GM21390 (cell line): ENCODE results near the gene ZNF865.

Experiments used
- ATAC-seq: cut with Tn5 transposase; IDR thresholded peaks from one replicate; pipeline ENCODE4 v1.9.1; 2021; ENCODE audit not compliant: unreplicated experiment

Gene ZNF865

GRCh38 chr19:55605207-55605636, 225 bp upstream of the ZNF865 start:
- peak; percentile 60 for ATAC-seq

GRCh38 chr19:55606471-55606787, 982 bp downstream of the ZNF865 start:
- ATAC-seq = no peak

GRCh38 chr19:55606817-55607216, 1.4 kb downstream of the ZNF865 start:
- ATAC-seq = no peak

- no peak for ATAC-seq
These were observed 3.9 kb downstream of the ZNF865 start for GRCh38 chr19:55609326-55609725.

- ATAC-seq = no peak
These were observed 6.0 kb downstream of the ZNF865 start for GRCh38 chr19:55611300-55611982.

- no peak for ATAC-seq
These were observed 6.7 kb downstream of the ZNF865 start for GRCh38 chr19:55611983-55612645.

- ATAC-seq = no peak
These were observed 7.9 kb downstream of the ZNF865 start for GRCh38 chr19:55613396-55613795.

- no peak for ATAC-seq
These were observed 8.7 kb downstream of the ZNF865 start for GRCh38 chr19:55613930-55614710.

GRCh38 chr19:55614711-55615542, 9.5 kb downstream of the ZNF865 start:
- no peak for ATAC-seq

- ATAC-seq = no peak
These were observed 10.3 kb downstream of the ZNF865 start for GRCh38 chr19:55615543-55616394.

GRCh38 chr19:55616395-55616875, 11.0 kb downstream of the ZNF865 start:
- ATAC-seq = no peak

GRCh38 chr19:55617426-55617825, 12.0 kb downstream of the ZNF865 start:
- no peak for ATAC-seq

GRCh38 chr19:55618426-55618825, 13.0 kb downstream of the ZNF865 start:
- no peak for ATAC-seq

- no peak for ATAC-seq
These were observed 13.8 kb downstream of the ZNF865 start for GRCh38 chr19:55619286-55619685.

- no peak for ATAC-seq
These were observed 15.2 kb downstream of the ZNF865 start for GRCh38 chr19:55620410-55621204.

- no peak for ATAC-seq
These were observed 15.8 kb downstream of the ZNF865 start for GRCh38 chr19:55621205-55621672.

- no peak for ATAC-seq
These were observed 16.3 kb downstream of the ZNF865 start for GRCh38 chr19:55621673-55622231.

- ATAC-seq = no peak
These were observed 17.0 kb downstream of the ZNF865 start for GRCh38 chr19:55622242-55622969.
